ENCODE results near the gene SETD4. TPM values are rescaled to one million over a fixed set of nuclear protein-coding genes. Genes with fewer than 3 reads are reported as not detected.

SETD4 gene
- total and polyA plus RNA-seq, 2 of the 8 experiments (the other 6 are each of a cell fraction or from before 2014, with no cell fraction given): 20.1 to 46.6 TPM

- no peak overlapping the region for H2AK5ac ChIP-seq (ENCODE audit: low read depth, low read length)
- H3K9me3 ChIP-seq (ENCODE audit: insufficient read depth in 2 of 2, low read depth in 1 of 2, low read length in 1 of 2): peaks cover 0 to 4% of the 10 kb centered on the region in 2 experiments; a peak in 1 of 4 replicates
- no peak overlapping the region for H2BK5ac ChIP-seq (ENCODE audit: low read depth, low read length)
- H3K27ac ChIP-seq (ENCODE audit: low read depth, low read length): no peak overlapping the region
- DNase-seq (ENCODE audit: low read depth in 1 of 2, low spot score in 2 of 2): no peak
- H3K23me2 ChIP-seq (ENCODE audit: low read depth, low read length): no peaks in the 10 kb centered on the region
- no peak overlapping the region for H2AFZ ChIP-seq (ENCODE audit: low read length)
- no peak overlapping the region for H2BK15ac ChIP-seq (ENCODE audit: low read length)
- 77% methylated on average over 3 of the region's 3 CpGs; no CpG with 5 or more reads in 1 of the 2 experiments for WGBS, 2 experiments (ENCODE audit: extremely low coverage in 1 of 2, insufficient coverage in 1 of 2, insufficient read length in 1 of 2, insufficient replicate concordance in 2 of 2, low coverage in 1 of 2, low lambda C conversion rate in 2 of 2, missing lambda C conversion rate in 1 of 2)
- FAIRE-seq: no peak
- no peaks in the 10 kb centered on the region for H3K27me3 ChIP-seq (replicated peaks in 1 of 4; ENCODE audit: control insufficient read depth in 3 of 4, extremely low read depth in 1 of 4, insufficient read depth in 3 of 4, low read length in 3 of 4)
- no peaks in the 10 kb centered on the region for H3K79me2 ChIP-seq (ENCODE audit: control insufficient read depth in 1 of 2, insufficient read depth in 2 of 2, low read length in 2 of 2)
- no peak overlapping the region for H3K23ac ChIP-seq (ENCODE audit: insufficient read length)
- no peaks in the 10 kb centered on the region for H3K36me3 ChIP-seq (ENCODE audit: control insufficient read depth in 2 of 4, insufficient read depth in 4 of 4, low read length in 3 of 4)
- TF ChIP-seq JUN (IDR thresholded peaks at IDR 0.05; ENCODE audit: low read depth, low read length) (no peak), SAP30 (IDR thresholded peaks at IDR 0.05; ENCODE audit: insufficient read depth, insufficient replicate concordance, low read length) (no peak), ATF2 (IDR thresholded peaks at IDR 0.05; ENCODE audit: low read length) (no peak), CEBPB (IDR thresholded peaks at IDR 0.05; ENCODE audit: low read depth, low read length) (no peak), TAF7 (optimal IDR thresholded peaks at IDR 0.05; ENCODE audit: borderline replicate concordance, low read depth, low read length) (no peak), RAD21 (IDR thresholded peaks at IDR 0.05 in 1 of 2, conservative IDR thresholded peaks at IDR 0.05 in 1 of 2; ENCODE audit: low read depth in 2 of 2, low read length in 2 of 2) (no peak), CBX8 (IDR thresholded peaks at IDR 0.05; ENCODE audit: borderline replicate concordance, low read depth, low read length) (no peak), CBX5 (IDR thresholded peaks at IDR 0.05; ENCODE audit: low read depth, low read length) (no peak), CTCF (IDR thresholded peaks at IDR 0.05; ENCODE audit: control extremely low read depth in 1 of 3, insufficient read depth in 1 of 3, low read depth in 1 of 3, low read length in 3 of 3) (no peak)
- no peak overlapping the region for H3K4me3 ChIP-seq (ENCODE audit: extremely low read depth in 1 of 4, insufficient read depth in 2 of 4, low read depth in 3 of 4, low read length in 4 of 4)
- no peak overlapping the region for H3K9ac ChIP-seq (replicated peaks in 1 of 4; ENCODE audit: extremely low read depth in 1 of 4, low read depth in 3 of 4, low read length in 3 of 4)
- POLR2A ChIA-PET (ENCODE audit: partially characterized antibody): interaction anchor here (1.1 to 1.7 kb wide), 2 partner anchors 12 to 27 kb away, joined by 4 to 5 read pairs; no protein-coding TSS in a partner anchor
- no peak overlapping the region for H3K4me2 ChIP-seq (ENCODE audit: insufficient read depth in 1 of 2, low read depth in 2 of 2, low read length in 2 of 2)
- no peak overlapping the region for H4K5ac ChIP-seq (ENCODE audit: insufficient read length, low read depth, low read length)
- H4K8ac ChIP-seq (ENCODE audit: extremely low read depth, insufficient read depth, low read length): no peak overlapping the region
- H4K91ac ChIP-seq (replicated peaks; ENCODE audit: insufficient read length, low read length): no peak overlapping the region
- H3K4ac ChIP-seq (replicated peaks; ENCODE audit: insufficient read length, low read depth, low read length): no peak overlapping the region
- H2BK20ac ChIP-seq (ENCODE audit: low read length): no peak overlapping the region
- H3K14ac ChIP-seq (ENCODE audit: insufficient read length): no peak overlapping the region
- H2BK120ac ChIP-seq (replicated peaks; ENCODE audit: low read depth, low read length): no peak overlapping the region
- H3K79me1 ChIP-seq (ENCODE audit: low read depth, low read length): no peaks in the 10 kb centered on the region
- H3K56ac ChIP-seq (replicated peaks; ENCODE audit: insufficient read length, low read depth, low read length): no peak overlapping the region
- no peak overlapping the region for H2BK12ac ChIP-seq (ENCODE audit: low read depth, low read length)
- H3K4me1 ChIP-seq (replicated peaks in 1 of 4; ENCODE audit: control insufficient read depth in 3 of 4, insufficient read depth in 4 of 4, low read length in 3 of 4): peaks cover 0 to 2% (median 0%) of the 10 kb centered on the region in 4 experiments; a peak in 2 of 7 replicates
- no peak overlapping the region for H3K18ac ChIP-seq (ENCODE audit: extremely low read depth, low read length)
- no peaks in the 10 kb centered on the region for H4K20me1 ChIP-seq (replicated peaks in 1 of 2; ENCODE audit: control insufficient read depth in 1 of 2, insufficient read depth in 2 of 2, low read length in 2 of 2)
- CTCF ChIA-PET (ENCODE audit: partially characterized antibody): interaction anchor here (0.6 to 1.6 kb wide), 3 partner anchors 11 to 946 kb away, joined by 3 to 5 read pairs (median 3); no protein-coding TSS in a partner anchor
These were observed 37.2 kb downstream of the SETD4 start for GRCh38 chr21:36023092-36023480.
